AG10803 (cell line): ENCODE data around the gene TPRKB.
"Not testable (repeated sequence)": the region's sequence is repeated elsewhere in the genome, so short reads cannot be mapped to it uniquely, and the experiment has no call there.

Experiments used
- DNase-seq: peaks from one replicate; pipeline ENCODE4 v3.0.0; 2010; ENCODE audit warnings: low read depth
- H3K4me3 ChIP-seq: 2 replicates; pipeline ENCODE4 v1.5.1; 2011; ENCODE audit warnings: mild to moderate bottlenecking, low read length, control low read depth
- CTCF ChIP-seq: conservative IDR thresholded peaks from 2 replicates; pipeline ENCODE4 v1.5.1; 2011; ENCODE audit warnings: mild to moderate bottlenecking, low read length, control low read depth, inconsistent platforms

Gene TPRKB

GRCh38 chr2:73704285-73704684, 32.9 kb downstream of the TPRKB start:
- no peak overlapping the region for H3K4me3 ChIP-seq
- no peak for TF ChIP-seq CTCF
- DNase-seq = no peak

- H3K4me3 ChIP-seq = no peak overlapping the region
- DNase-seq = no peak
- no peak for TF ChIP-seq CTCF
Measured at GRCh38 chr2:73703675-73704074, 33.5 kb downstream of the TPRKB start.

- not testable (repeated sequence) for H3K4me3 ChIP-seq, DNase-seq
Measured at GRCh38 chr2:73702852-73703493, 34.2 kb downstream of the TPRKB start.

GRCh38 chr2:73701968-73702665, 35.0 kb downstream of the TPRKB start:
- TF ChIP-seq CTCF = no peak
- no peak overlapping the region for H3K4me3 ChIP-seq
- no peak for DNase-seq

GRCh38 chr2:73701448-73701765, 35.7 kb downstream of the TPRKB start:
- DNase-seq, H3K4me3 ChIP-seq: not testable (repeated sequence)

GRCh38 chr2:73700661-73701447, 36.3 kb downstream of the TPRKB start:
- no peak overlapping the region for H3K4me3 ChIP-seq
- TF ChIP-seq CTCF = no peak
- DNase-seq = no peak

- TF ChIP-seq CTCF = no peak
- DNase-seq = peak; percentile 4
- H3K4me3 ChIP-seq = no peak overlapping the region
Measured at GRCh38 chr2:73700131-73700611, 37.0 kb downstream of the TPRKB start.

- DNase-seq = no peak
- no peak for TF ChIP-seq CTCF
- no peak overlapping the region for H3K4me3 ChIP-seq
Measured at GRCh38 chr2:73699437-73699836, 37.7 kb downstream of the TPRKB start.
